ENCODE measurements around the gene PCGF6. TPM values are rescaled to one million over a fixed set of nuclear protein-coding genes. Genes with fewer than 3 reads are reported as not detected.

Gene PCGF6
- total RNA-seq, 4 donors from 2014 or later, result 11.9 to 17.7 (median 13.1) TPM

- TF ChIP-seq CTCF (IDR thresholded peaks at IDR 0.05) (no peak), EP300 (IDR thresholded peaks at IDR 0.05) (no peak), POLR2AphosphoS5 (IDR thresholded peaks at IDR 0.05) (no peak), POLR2A (IDR thresholded peaks at IDR 0.05; ENCODE audit: low read depth) (no peak)
- H3K36me3 ChIP-seq, result no peaks in the 10 kb centered on the region
- H3K27me3 ChIP-seq, result peaks cover 16 to 74% (median 42%) of the 10 kb centered on the region in 4 donors
- no peak for DNase-seq (ENCODE audit: extremely low spot score)
- intact Hi-C loops (cut with DNase I), result no loop called here
- H3K4me3 ChIP-seq, result peak overlapping the region; percentile 32 to 43 (median 38)
- no peaks in the 10 kb centered on the region for H3K9me3 ChIP-seq
- peaks cover 8 to 22% (median 18%) of the 10 kb centered on the region in 4 donors for H3K4me1 ChIP-seq
- no peak overlapping the region for H3K27ac ChIP-seq (replicated peaks in 1 of 4)
- 12% methylated on average over 15 of the region's 76 CpGs for WGBS
These were observed 73.0 kb downstream of the PCGF6 start for GRCh38 chr10:103277713-103278536.

- Histone ChIP-seq H3K4me3 (peak within 1 kb of the TSS; percentile 32 to 43 (median 38)), H3K36me3 (no peaks in the 10 kb centered on the region), H3K9me3 (no peaks in the 10 kb centered on the region), H3K27ac (replicated peaks in 1 of 4) (no peak within 1 kb of the TSS), H3K27me3 (peaks cover 16 to 70% (median 42%) of the 10 kb centered on the region in 4 donors), H3K4me1 (peaks cover 8 to 25% (median 19%) of the 10 kb centered on the region in 4 donors)
- TF ChIP-seq POLR2AphosphoS5 (IDR thresholded peaks at IDR 0.05) (no peak), EP300 (IDR thresholded peaks at IDR 0.05) (no peak), POLR2A (IDR thresholded peaks at IDR 0.05; ENCODE audit: low read depth) (no peak), CTCF (IDR thresholded peaks at IDR 0.05) (no peak)
- intact Hi-C loops (cut with DNase I), result no loop called here
- DNase-seq (ENCODE audit: extremely low spot score), result no peak
- 4% methylated on average over 49 of the region's 105 CpGs for WGBS
These were observed 73.8 kb downstream of the PCGF6 start, which contains the start of gene INA for GRCh38 chr10:103276896-103277712. INA (plus strand) TSS chr10:103277138; CDS start chr10:103277212, 74 bp downstream.

GRCh38 chr10:103276251-103276895 lies 74.6 kb downstream of the PCGF6 start:
- Histone ChIP-seq H3K4me1 (peaks cover 8 to 25% (median 19%) of the 10 kb centered on the region in 4 donors), H3K36me3 (no peaks in the 10 kb centered on the region), H3K27ac (replicated peaks in 1 of 4) (no peak overlapping the region), H3K27me3 (peaks cover 16 to 62% (median 42%) of the 10 kb centered on the region in 4 donors), H3K4me3 (peak overlapping the region in 3 of 4 donors; percentile 32 to 39 (median 36)), H3K9me3 (no peaks in the 10 kb centered on the region)
- intact Hi-C loops (cut with DNase I), result no loop called here
- no peak for DNase-seq (ENCODE audit: extremely low spot score)
- WGBS, result 18% methylated on average over 18 of the region's 21 CpGs
- no peak for TF ChIP-seq EP300 (IDR thresholded peaks at IDR 0.05)
- no peak for TF ChIP-seq POLR2A (IDR thresholded peaks at IDR 0.05; ENCODE audit: low read depth)
- TF ChIP-seq CTCF (IDR thresholded peaks at IDR 0.05), result no peak
- TF ChIP-seq POLR2AphosphoS5 (IDR thresholded peaks at IDR 0.05), result no peak

GRCh38 chr10:103273041-103273441 lies 77.9 kb downstream of the PCGF6 start:
- TF ChIP-seq POLR2AphosphoS5 (IDR thresholded peaks at IDR 0.05) (no peak), EP300 (IDR thresholded peaks at IDR 0.05) (no peak), CTCF (IDR thresholded peaks at IDR 0.05) (no peak), POLR2A (IDR thresholded peaks at IDR 0.05; ENCODE audit: low read depth) (no peak)
- intact Hi-C loops (cut with DNase I), result no loop called here
- no peak for DNase-seq (ENCODE audit: extremely low spot score)
- peaks cover 8 to 24% (median 18%) of the 10 kb centered on the region in 4 donors for H3K4me1 ChIP-seq
- no peak overlapping the region for H3K27ac ChIP-seq (replicated peaks in 1 of 4)
- H3K4me3 ChIP-seq, result no peak overlapping the region
- H3K9me3 ChIP-seq, result no peaks in the 10 kb centered on the region
- H3K27me3 ChIP-seq, result peaks cover 16 to 42% (median 19%) of the 10 kb centered on the region in 4 donors
- WGBS, result 33% methylated on average over 4 of the region's 4 CpGs
- no peaks in the 10 kb centered on the region for H3K36me3 ChIP-seq
